PFSK-1 (cell line): ENCODE measurements around the gene AGPAT3.

Experiments used
- FOXP2 ChIP-seq: optimal IDR thresholded peaks from 2 replicates; pipeline ENCODE3; 2011; ENCODE audit warnings: borderline replicate concordance, control low read depth, inconsistent platforms; ENCODE audit not compliant: insufficient read depth; ENCODE audit errors: extremely low read length, extremely low read depth
- POLR2AphosphoS5 ChIP-seq: IDR thresholded peaks from 2 replicates; pipeline ENCODE4 v1.6.1; 2012; ENCODE audit warnings: low read depth, mild to moderate bottlenecking, control low read depth, low read length, moderate library complexity
- REST ChIP-seq, 2 experiments: IDR thresholded peaks; 2 replicates each; pipeline versions ENCODE4 v1.6.1 to v1.8.0; 2011 to 2012; ENCODE audit warnings: low read depth in 2 of 2, low read length in 2 of 2, control low read depth in 1 of 2, inconsistent platforms in 1 of 2, mild to moderate bottlenecking in 1 of 2, moderate library complexity in 1 of 2; ENCODE audit not compliant: insufficient read depth in 1 of 2
- SIN3A ChIP-seq: IDR thresholded peaks from 2 replicates; pipeline ENCODE4 v1.6.1; 2012; ENCODE audit warnings: mild to moderate bottlenecking, low read length, moderate library complexity, borderline replicate concordance; ENCODE audit not compliant: insufficient read depth
- TAF1 ChIP-seq: IDR thresholded peaks from 2 replicates; pipeline ENCODE4 v1.6.1; 2012; ENCODE audit warnings: low read length, control low read depth, borderline replicate concordance; ENCODE audit not compliant: insufficient read depth

AGPAT3 gene

GRCh38 chr21:43942621-43943020 lies 77.6 kb downstream of the AGPAT3 start:
- TF ChIP-seq REST (IDR thresholded peaks at IDR 0.05; ENCODE audit: insufficient read depth in 1 of 2, low read depth in 2 of 2, low read length in 2 of 2): no peak
- TF ChIP-seq FOXP2: no peak
- TF ChIP-seq POLR2AphosphoS5: no peak
- no peak for TF ChIP-seq SIN3A
- TF ChIP-seq TAF1: no peak

- TF ChIP-seq FOXP2: no peak
- no peak for TF ChIP-seq SIN3A
- no peak for TF ChIP-seq POLR2AphosphoS5
- TF ChIP-seq TAF1: no peak
- no peak for TF ChIP-seq REST (IDR thresholded peaks at IDR 0.05; ENCODE audit: insufficient read depth in 1 of 2, low read depth in 2 of 2, low read length in 2 of 2)
Measured at GRCh38 chr21:43943512-43944077, 78.6 kb downstream of the AGPAT3 start.

- TF ChIP-seq SIN3A (no peak), REST (IDR thresholded peaks at IDR 0.05; ENCODE audit: insufficient read depth in 1 of 2, low read depth in 2 of 2, low read length in 2 of 2) (no peak)
Measured at GRCh38 chr21:43944078-43944633, 79.1 kb downstream of the AGPAT3 start.

GRCh38 chr21:43944757-43945156 lies 79.7 kb downstream of the AGPAT3 start:
- TF ChIP-seq REST (IDR thresholded peaks at IDR 0.05; ENCODE audit: insufficient read depth in 1 of 2, low read depth in 2 of 2, low read length in 2 of 2): no peak
- TF ChIP-seq SIN3A: no peak
- no peak for TF ChIP-seq FOXP2
- no peak for TF ChIP-seq TAF1
- TF ChIP-seq POLR2AphosphoS5: no peak
